UCSD-AML1 (cell line): ENCODE data around the gene KLRF2.
A peak's percentile ranks its signal among the peaks of the same experiment; 100 is the strongest.

Experiments used
- DNase-seq: peaks from one replicate; lab custom pipeline; 2025; ENCODE audit not compliant: unreplicated experiment; lab: John Stamatoyannopoulos, UW

KLRF2 gene

DNA sequence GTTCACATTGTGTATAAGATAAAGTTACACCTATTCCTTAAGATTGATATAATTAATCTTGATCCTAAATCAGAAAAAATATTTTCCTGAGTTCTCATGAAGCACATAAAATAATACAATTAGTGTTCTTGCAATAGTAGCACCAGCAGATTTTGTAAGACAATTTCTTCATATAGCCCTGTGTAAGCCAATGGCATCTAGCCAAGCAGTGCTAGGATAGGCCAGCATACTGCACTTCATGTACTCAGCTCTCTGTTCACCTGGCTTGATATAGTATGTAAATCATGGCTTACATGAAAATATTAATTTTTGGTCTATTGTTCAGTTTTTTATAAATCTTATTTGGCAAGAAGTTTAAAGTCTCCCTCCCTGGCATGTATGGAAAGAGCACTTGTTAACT, 1.9 kb downstream of the KLRF2 start:
- no peak for DNase-seq

DNA sequence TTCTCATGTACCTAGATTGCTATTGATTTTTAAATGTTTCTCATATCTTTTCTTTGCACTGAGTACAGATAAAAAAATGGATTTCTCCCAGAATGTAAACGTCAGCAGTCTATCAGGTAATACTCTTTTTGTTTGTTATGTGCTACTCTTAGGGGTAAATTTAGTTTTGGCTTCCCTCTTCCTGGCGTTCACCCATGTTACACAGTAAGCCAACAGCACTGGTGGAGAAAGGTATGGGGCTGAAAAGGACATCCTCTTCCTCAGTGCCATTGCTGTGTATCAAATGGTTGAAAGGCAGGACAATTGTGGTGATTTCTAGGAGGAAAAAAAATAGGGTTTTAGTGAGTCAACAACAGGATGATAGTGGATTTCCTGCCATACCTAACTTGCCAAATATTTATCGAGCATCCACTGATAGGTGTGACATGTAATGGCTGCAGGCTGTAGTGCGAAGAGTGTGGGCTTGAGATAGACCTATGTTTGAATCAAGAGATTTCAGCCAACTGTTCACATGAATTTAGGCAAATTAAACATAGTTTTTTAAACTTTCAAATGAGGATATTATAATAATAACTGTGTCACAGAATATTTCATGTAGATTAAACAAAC, 7.5 kb downstream of the KLRF2 start:
- no peak for DNase-seq

DNA sequence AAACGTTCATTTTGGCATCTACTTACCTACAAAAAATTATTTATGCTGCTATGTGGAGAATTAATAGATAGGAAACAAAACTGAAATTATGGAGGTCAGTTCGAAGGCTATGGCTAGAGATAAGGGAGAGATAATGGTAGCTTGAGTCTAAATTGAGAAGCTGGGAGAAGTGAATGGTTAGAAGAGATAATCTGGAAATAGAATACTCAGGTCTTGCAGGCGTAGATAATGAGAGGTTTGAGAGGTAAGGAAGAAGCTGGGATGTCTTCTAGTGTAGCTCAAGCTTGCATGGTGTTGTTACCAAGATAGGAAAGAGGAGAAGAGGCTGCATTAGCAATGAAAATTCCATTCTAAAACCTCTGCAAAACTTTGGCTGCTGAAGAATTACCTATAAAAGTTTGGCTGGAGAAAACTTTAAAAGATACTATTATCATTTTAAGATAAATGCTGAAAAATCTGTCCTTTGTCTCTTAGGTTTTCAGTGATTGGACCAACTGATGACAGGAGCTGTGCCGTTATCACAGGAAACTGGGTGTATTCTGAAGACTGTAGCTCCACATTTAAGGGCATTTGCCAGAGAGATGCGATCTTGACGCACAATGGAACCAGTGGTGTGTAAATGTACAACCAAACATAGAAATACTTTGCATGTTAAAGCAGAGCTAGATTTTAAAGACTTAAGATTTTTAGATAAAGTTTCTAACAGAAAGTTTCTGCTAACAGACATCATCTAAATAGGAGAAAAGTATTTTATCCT, 14.1 kb downstream of the KLRF2 start:
- DNase-seq, result no peak

DNA sequence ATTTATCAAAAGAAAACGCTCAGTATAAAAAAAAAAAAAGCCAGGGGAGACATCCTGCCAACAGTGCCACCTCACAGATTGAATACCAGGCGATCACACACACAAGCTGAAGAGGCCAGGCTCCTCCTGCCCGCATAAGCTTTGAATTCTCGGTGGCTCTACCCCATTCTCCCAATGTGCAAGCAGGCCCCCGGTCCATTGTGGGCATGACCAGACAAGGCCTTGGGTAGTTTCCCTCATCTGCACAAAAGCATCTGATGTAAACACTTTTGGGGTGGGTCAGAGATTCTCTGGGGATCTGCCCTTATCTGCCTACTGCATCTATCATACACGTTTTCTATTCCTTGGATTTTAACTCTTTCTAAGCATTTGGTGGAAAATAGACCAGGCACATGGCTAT, 16.2 kb downstream of the KLRF2 start:
- no peak for DNase-seq

DNA sequence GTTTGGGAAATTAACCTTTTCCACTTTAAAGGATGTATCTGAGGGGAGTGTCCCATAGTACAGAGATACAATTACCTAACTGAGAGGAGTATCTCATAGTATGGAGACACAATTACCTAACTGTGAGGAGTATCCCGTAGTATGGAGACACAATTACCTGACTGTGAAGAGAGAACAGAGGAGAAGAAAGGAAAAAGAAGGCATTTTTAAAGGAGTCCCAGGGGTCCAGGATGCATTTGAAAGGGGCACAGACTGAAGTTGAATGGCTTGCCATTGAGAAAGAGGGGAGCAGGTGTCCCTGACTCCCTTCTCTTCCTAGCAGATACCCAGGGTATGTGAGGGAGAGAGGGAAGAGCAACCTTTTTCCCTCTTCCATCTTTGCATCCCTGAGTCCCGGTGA, 17.9 kb downstream of the KLRF2 start:
- no peak for DNase-seq

DNA sequence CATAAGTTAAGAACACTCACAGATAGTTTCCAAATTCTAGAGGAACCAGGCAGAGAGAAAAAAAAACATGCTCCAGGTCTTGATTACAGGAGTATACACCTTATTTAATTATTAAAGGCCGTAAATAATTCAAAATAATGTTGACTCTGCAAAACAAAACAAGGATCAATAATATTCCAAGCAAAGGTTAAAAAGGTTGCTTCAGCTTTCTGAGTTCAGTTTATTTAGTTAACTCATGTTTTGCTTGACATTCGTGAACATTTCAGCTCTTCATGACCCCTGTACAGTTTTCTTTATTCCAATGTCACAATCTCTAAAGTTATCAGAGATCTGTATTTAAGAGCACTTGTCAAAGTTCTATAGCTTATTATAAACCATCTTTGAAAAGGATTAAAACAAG, 19.6 kb downstream of the KLRF2 start:
- DNase-seq, result no peak

DNA sequence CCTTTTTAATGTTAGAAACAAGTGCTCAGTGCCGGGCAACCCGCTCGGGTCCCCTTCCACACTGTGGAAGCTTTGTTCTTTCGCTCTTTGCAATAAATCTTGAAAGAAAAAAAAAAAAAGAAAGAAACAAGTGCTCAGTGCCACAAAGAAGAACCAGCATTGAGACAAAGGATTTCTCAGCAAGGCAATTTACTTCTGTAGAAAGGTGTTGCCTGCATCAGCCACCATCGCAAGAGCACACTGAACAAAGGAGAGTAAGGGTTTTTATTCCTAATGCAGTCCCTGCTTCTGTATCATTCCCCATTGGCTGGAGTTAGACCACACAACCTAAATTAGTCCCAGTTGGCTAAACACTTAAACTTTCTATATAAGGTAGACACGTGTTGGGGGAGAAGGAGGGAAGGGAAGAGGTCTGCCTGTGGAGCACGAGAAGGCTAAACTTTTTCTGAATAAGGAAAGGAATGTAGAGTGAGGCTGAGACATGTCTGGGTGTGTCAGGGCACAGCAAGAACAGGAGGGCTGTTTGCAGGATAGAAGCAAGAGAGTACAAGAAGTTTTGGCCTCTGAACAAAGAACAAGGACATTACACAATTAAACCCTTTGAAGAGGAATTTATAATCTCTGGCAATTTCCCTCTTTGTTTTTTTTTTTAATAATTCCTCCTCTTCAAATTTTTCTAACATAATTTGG, 21.4 kb downstream of the KLRF2 start:
- no peak for DNase-seq

DNA sequence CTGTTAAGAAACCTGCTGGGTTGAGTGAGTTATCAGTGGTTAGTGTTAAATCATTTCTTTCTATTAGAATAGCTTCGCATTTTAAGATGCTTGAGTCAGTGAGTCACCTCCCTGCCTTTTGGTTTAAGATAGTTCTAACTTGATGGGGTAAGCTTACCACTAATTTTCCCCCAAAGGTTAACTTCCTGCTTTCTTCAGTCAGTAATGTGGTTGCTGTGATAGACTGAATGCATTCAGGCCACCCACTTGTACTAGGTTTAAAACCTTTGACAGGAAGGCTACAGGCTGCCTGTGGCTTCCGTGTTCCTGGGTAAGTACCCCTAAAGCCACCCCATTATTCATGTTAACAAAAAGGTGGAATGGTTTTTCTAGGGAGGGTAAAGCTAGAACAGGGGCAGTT, 25.6 kb downstream of the KLRF2 start:
- DNase-seq, result no peak

DNA sequence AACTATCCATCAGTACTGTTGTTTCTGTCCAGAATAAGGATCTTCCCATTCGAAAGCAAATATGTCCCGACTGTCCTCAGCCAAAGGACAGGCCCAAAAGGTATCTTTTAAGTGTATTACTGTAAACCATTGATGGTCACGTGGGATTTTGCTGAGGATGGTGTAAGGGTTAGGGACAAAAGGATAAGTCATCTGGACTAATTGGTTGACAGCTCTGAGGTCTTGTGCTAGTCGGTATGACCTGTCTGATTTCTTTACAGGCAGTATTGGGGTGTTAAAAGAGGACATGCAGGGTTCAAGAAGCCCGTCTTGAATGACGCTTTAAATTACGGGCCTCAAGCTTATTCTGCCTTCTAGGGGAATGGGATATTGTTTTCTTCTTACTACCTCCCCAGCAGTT, 26.5 kb downstream of the KLRF2 start:
- DNase-seq, result no peak

DNA sequence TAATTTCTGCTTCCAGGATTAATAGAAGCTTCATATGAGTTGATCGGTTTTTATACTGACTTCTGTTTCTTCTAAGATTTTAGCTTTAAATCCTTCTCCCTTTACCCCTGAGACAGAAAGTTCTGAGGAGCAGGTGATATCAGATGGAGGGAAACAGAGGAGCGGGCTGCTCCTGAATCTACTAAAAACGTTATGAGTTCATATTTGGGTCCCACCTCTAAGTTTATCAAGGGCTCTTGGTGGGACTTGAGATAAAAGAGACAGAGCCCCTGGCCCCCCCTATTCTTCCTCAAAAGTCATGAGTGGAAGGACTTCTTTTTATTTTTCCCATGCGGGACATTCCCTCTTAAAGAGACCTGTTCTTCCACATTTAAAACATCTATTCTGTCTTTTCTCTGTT, 27.1 kb downstream of the KLRF2 start:
- DNase-seq, result no peak

DNA sequence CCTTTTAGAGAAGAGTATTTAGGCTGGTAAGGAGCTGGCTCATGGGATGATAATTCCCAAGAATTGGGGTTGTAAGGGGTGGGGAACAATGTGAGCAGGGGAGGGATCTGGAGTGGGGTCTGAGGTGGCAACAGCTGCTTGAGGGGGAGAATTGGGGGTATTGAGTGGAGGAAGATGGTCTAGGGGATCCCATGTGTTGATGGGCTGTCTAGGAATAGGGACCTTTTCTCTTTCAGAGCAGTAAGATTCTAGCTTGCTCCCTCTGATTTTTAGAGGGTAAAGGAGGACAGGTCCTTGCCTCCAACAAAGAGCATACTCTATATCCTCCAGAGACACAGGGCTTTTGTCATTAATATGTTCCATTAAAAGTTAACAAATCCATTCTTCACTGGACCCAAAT, 28.4 kb downstream of the KLRF2 start:
- no peak for DNase-seq

DNA sequence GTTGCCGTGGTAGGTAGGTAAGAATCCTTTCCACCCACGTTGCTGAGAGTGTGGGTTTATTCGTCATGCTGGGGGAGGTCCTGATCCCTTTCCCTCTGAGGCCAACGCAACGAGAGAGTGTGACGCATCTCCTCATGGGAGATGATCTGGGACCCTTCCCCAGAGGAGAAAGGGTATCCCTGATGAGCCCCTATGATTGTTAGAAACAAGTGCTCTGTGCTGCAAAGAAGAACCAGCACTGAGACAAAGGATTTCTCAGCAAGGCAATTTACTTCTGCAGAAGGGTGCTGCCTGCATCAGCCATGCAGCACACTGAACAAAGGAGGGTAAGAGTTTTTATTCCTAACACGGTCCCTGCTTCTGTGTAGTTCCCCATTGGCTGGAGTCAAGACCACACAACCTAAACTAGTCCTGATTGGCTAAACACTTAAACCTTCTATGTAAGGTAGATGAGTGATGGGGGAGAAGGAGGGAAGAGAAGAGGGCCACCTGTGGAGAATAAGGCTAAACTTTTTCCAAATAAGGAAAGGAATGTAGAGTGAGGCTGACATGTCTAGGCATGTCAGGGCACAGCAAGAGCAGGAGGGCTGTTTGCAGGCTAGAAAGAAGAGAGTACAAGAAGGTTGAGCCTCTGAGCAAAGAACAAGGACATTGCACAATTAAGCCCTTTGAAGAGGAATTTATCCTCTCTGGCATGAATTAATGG, 29.6 kb downstream of the KLRF2 start:
- DNase-seq, result no peak

DNA sequence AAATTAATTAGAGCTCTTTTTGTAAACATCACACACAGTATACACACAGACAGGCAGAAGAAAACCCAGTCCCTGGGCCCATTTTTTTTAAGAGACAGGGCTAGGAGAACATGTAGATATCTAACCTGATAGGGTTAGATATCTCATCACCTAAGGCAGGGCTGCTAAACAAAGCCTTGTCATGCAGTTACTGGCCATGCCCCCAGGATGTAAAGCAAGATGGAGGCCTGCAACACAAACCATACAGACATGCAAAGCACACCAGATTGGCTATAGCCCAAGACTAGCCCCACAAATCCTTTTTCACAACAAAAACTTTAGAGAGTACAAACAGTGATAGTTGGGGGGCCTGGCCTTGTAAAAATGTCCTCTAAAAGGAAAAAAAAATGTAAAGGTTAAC, 30.4 kb downstream of the KLRF2 start:
- DNase-seq, result no peak

DNA sequence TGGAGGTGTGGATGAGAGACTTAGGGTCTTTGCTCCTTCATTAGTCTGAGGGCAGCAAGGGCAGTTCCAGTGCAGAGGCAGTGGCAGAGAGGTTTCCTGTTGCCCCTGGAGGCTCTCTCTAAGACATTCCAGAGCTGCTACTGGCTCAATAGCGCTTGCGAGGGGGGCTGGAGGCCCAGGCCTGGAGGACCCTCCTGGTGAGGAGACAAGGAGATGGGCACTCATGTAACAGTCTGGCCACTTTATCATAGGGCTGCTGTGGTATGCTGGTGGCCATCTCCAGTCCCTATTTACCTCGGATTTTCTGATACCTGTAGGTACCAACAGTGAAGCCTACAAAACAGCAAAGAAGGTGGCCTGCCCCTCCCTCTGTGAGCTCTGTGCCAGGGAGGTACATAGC, 38.2 kb downstream of the KLRF2 start:
- DNase-seq, result no peak

DNA sequence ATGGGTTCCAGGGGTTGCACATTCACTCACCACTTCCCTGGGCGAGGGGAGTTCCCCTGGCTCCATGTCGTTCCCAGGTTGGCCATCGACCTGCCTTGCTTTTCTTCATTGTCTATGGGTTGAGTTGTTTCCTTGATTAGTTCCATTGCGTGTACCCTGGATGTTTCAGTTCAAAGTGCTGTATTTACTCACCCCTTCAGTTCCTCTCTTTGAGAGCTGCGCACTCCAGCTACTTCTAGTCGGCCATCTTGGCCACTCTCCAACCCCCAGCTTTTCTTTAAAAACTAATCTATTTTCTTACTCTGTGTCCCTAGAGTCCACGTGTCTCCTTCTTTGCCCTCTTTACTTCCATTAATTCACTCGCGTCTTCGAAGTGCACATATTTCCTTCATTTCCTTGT, 39.2 kb downstream of the KLRF2 start:
- DNase-seq, result no peak

DNA sequence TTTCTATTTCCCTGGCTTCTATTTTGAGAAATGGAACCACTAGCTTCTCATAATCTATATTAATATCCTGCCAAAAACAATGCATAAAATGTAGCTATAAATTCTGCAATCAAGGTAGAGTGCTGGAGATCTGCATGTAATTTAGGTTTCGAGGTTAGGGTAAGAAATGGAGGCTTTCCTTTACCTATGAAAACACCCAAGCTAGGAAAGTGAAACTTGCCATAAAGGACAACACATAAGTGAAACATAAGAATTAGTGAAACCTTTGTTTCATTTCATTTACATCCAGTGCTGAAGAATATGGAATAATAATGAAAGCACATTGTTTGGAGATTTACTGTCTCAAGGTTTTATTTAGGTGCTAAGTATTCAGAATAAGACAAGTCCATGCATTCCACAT, 41.1 kb downstream of the KLRF2 start:
- DNase-seq, result no peak

DNA sequence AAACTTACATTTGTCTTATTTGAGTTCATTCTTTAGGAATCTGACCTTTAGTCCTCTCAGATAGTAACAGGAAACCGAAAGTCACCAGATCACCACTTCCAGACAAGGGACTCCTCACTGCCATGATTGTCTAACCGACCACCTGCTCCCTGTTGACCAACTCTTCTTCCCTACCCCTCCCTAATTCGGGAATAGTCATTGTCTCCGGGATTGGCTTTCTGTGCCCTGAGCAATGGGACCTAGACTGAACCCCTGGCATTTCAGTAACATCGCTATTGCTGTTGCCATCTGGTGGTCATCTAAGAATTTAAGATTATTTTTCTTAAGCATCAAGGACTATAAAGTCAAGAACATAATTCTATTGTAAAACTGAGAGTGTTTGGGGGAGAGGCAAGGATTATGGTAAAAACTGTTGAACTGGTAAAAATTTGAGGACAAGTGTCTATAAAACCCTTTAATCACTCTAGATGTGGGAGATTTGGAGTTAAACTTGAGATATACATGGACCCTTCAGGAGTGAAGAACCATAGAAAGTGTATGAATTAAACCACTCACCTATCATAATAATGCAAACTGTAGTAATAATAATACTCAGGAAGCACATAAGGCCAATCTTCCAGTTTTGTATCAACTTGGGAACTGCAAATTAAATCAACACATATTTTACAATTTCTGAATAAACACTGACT, 44.6 kb downstream of the KLRF2 start:
- DNase-seq, result peak; percentile 48

DNA sequence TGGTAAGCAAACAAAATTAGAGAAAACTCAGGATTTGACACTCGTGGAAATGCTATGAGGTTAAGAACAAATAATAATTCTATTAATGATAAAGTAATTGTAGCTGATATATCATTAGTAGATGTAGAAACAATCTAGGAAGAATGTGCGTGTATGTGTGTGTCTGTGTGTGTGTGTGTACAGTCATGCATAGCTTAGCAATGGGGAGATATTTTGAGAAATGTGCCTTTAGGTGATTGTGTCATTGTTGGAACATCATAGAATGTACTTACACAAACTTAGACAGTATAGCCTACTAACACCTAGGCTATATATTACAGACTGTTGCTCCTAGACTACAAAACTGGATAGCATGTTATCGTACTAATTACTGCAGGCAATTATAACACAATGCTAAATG, 45.6 kb downstream of the KLRF2 start:
- no peak for DNase-seq

DNA sequence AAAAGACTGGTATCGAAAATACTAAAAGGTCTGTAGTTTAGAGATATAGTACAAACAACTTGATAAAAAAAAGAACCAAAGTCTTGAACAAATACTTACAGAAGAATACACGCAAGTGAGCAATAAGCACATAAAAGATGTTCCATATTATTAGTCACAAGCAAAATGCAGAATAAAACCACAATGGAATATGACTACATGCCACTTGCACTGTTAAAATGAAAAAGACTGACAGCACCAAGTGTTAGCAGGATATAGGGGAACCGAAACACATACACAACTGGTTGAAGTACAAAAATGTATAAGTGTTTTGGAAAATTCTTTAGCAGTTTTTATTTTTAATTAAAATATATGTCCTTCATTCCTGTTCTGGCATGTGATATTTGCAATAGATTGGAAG, 47.3 kb downstream of the KLRF2 start:
- DNase-seq, result no peak

DNA sequence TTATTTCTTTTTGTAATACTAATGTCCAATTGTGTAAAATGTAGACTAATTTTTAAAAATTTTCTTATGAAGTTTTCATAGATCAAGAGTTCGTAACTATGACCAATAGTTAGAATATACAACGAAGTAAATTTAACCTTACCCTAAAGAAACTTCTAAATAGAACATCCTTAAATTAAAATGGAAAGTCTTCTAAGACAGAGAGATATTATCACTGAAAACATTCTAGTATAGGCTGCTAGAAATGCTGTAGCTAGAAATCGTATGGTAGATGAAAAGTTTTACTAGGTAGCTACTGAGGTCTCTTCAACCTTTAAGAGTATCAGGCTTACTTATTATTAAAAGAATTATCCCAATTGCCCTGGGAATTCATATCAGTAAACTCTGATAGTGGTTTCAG, 50.0 kb downstream of the KLRF2 start:
- DNase-seq, result no peak

DNA sequence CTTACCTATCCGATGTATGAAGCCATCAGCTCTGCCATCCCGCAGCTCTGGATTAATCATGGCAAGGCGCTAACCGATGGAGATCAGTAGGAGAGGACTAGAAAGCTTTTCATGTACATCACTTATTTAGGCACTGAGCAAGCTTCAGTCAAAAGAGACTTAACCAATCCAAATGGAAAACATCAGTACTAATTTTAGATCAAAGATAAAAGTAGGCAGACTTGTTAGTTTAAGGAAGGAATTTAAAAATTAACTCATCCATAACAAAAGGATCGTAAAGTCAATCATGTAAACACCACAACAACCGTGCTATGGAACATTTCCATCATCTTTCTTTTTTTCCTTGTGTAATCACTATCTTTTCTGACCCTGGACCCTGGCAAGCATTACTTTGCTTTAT, 51.0 kb downstream of the KLRF2 start, which contains the start of gene CLEC2A:
CLEC2A (minus strand) TSS at position 101 of the 400 bp plus-strand sequence; CDS start at position 60, 41 bp downstream.
- peak; percentile 28 for DNase-seq
